ENCODE measurements around the gene RFPL3. TPM values are rescaled to one million over a fixed set of nuclear protein-coding genes. Genes with fewer than 3 reads are reported as not detected.
"Not testable (repeated sequence)": the region's sequence is repeated elsewhere in the genome, so short reads cannot be mapped to it uniquely, and the experiment has no call there.

Gene RFPL3
- total RNA-seq, 1 donor from 2014 or later, result not detected

DNA sequence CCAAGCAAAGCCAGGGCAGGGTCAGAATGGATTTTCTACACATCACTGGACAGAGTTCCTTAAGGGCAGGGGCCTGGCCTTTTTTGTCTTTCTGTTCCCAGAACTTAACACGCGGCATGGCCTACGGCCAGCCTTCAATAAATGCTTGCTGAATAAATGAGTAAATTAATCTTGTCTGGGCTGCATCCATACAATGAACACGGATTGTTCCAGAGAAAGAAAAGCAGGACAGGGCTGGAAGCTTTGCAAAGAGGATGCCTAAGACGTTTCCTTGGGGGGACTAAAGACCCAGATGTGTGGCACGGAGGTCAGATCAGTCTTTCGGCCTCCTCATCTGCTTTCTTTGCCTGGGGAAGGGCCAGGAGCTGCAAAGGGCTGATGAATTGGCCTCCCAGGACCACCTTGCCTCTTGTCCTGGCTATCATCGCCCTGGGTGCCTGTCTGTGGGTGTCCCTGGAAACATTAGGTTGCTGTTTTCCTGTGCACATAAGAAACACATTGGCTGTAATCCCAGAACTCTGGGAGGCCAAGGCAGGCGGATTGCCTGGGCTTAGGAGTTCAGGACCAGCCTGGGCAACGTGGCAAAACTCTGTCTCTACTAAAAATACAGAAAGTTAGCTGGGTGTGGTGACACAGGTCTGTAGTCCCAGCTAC is 20.8 kb upstream of the RFPL3 start:
- no peak overlapping the region for H3K4me2 ChIP-seq (ENCODE audit: low read length)
- H3K27me3 ChIP-seq (ENCODE audit: insufficient read depth, low read length), result no peaks in the 10 kb centered on the region
- Mint-ChIP-seq H3K27me3 (ENCODE audit: low read depth, unreplicated experiment) (peaks cover 45% of the 10 kb centered on the region), H3K4me3 (ENCODE audit: unreplicated experiment) (no peak overlapping the region), H3K4me1 (ENCODE audit: low read depth, unreplicated experiment) (no peaks in the 10 kb centered on the region), H3K36me3 (ENCODE audit: low read depth, unreplicated experiment) (no peaks in the 10 kb centered on the region), H3K9me3 (ENCODE audit: unreplicated experiment) (peaks cover 6% of the 10 kb centered on the region), H3K27ac (ENCODE audit: unreplicated experiment) (no peak overlapping the region)
- no peaks in the 10 kb centered on the region for H3K4me1 ChIP-seq (ENCODE audit: insufficient read depth, low read length)
- DNase-seq (ENCODE audit: low read depth) (no peak), FAIRE-seq (no peak)
- no peak for TF ChIP-seq EZH2 (IDR thresholded peaks at IDR 0.05; ENCODE audit: insufficient read depth, low read length)
- TF ChIP-seq, protein P1, sequence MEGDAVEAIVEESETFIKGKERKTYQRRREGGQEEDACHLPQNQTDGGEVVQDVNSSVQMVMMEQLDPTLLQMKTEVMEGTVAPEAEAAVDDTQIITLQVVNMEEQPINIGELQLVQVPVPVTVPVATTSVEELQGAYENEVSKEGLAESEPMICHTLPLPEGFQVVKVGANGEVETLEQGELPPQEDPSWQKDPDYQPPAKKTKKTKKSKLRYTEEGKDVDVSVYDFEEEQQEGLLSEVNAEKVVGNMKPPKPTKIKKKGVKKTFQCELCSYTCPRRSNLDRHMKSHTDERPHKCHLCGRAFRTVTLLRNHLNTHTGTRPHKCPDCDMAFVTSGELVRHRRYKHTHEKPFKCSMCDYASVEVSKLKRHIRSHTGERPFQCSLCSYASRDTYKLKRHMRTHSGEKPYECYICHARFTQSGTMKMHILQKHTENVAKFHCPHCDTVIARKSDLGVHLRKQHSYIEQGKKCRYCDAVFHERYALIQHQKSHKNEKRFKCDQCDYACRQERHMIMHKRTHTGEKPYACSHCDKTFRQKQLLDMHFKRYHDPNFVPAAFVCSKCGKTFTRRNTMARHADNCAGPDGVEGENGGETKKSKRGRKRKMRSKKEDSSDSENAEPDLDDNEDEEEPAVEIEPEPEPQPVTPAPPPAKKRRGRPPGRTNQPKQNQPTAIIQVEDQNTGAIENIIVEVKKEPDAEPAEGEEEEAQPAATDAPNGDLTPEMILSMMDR (IDR thresholded peaks at IDR 0.05; ENCODE audit: insufficient read depth, low read depth, low read length), result no peak
- H3K27ac ChIP-seq (ENCODE audit: low read depth, low read length), result no peak overlapping the region
- H3K9ac ChIP-seq (ENCODE audit: low read length), result no peak overlapping the region
- no peaks in the 10 kb centered on the region for H4K20me1 ChIP-seq (ENCODE audit: insufficient read depth, low read length)
- no peak overlapping the region for H3K4me3 ChIP-seq (ENCODE audit: insufficient read depth, low read depth, low read length)
- no peaks in the 10 kb centered on the region for H3K36me3 ChIP-seq (ENCODE audit: insufficient read depth, low read length)
- no peak overlapping the region for H2AFZ ChIP-seq (ENCODE audit: low read depth, low read length)
- no peaks in the 10 kb centered on the region for H3K9me3 ChIP-seq (ENCODE audit: insufficient read depth, low read depth, low read length)
- no peaks in the 10 kb centered on the region for H3K79me2 ChIP-seq (ENCODE audit: insufficient read depth, low read length)

DNA sequence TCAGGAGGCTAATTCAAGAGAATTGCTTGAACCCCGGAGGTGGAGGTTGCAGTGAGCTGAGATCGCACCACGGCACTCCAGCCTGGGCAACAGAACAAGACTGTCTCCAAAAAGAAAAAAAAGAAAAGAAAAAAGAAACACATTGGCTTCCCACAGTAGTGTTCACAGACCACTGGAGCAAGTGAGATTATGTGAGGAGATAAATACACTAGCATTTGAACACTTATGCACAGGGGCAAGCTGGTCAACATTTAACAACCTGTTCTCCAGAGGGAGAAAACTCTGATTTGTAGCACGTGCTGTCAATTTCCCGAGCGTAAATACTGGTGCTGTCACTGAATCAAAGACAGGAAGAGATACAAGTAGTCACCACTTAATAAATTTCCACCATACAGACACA is 20.2 kb upstream of the RFPL3 start:
- not testable (repeated sequence) for H3K36me3 ChIP-seq (ENCODE audit: insufficient read depth, low read length); H3K9me3 ChIP-seq (ENCODE audit: insufficient read depth, low read depth, low read length); H3K4me1 ChIP-seq (ENCODE audit: insufficient read depth, low read length); H3K36me3 Mint-ChIP-seq (ENCODE audit: low read depth, unreplicated experiment); H3K4me3 Mint-ChIP-seq (ENCODE audit: unreplicated experiment); H3K27ac Mint-ChIP-seq (ENCODE audit: unreplicated experiment); H3K4me1 Mint-ChIP-seq (ENCODE audit: low read depth, unreplicated experiment); DNase-seq (ENCODE audit: low read depth); H4K20me1 ChIP-seq (ENCODE audit: insufficient read depth, low read length); H2AFZ ChIP-seq (ENCODE audit: low read depth, low read length); H3K27ac ChIP-seq (ENCODE audit: low read depth, low read length); FAIRE-seq; H3K79me2 ChIP-seq (ENCODE audit: insufficient read depth, low read length); H3K4me2 ChIP-seq (ENCODE audit: low read length); H3K9ac ChIP-seq (ENCODE audit: low read length); H3K9me3 Mint-ChIP-seq (ENCODE audit: unreplicated experiment); H3K27me3 ChIP-seq (ENCODE audit: insufficient read depth, low read length); H3K4me3 ChIP-seq (ENCODE audit: insufficient read depth, low read depth, low read length)
- peaks cover 41% of the 10 kb centered on the region for H3K27me3 Mint-ChIP-seq (ENCODE audit: low read depth, unreplicated experiment)

DNA sequence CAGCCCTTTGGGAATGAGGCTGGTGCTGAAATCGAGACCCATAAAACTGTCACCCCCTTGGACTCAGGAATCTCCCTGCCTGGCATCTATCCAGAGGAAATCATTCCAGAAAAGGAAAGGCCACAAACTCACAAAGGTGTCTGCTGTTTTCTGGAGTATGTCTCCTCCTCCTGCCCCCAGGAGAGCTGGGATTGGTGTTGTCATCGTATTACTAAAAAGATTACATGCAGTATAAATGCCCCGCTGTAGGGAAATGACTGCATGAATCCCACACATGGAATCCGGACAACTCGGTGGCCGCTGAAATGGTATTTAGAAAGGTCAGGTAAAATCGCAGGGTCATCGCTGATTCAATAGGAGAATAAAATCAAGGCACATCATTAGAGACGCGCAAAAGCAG is 18.9 kb upstream of the RFPL3 start:
- Histone ChIP-seq H3K36me3 (ENCODE audit: insufficient read depth, low read length) (no peaks in the 10 kb centered on the region), H3K4me3 (ENCODE audit: insufficient read depth, low read depth, low read length) (no peak overlapping the region), H3K27ac (ENCODE audit: low read depth, low read length) (no peak overlapping the region), H3K9ac (ENCODE audit: low read length) (no peak overlapping the region), H4K20me1 (ENCODE audit: insufficient read depth, low read length) (no peaks in the 10 kb centered on the region), H2AFZ (ENCODE audit: low read depth, low read length) (no peak overlapping the region), H3K4me1 (ENCODE audit: insufficient read depth, low read length) (no peaks in the 10 kb centered on the region), H3K79me2 (ENCODE audit: insufficient read depth, low read length) (no peaks in the 10 kb centered on the region), H3K27me3 (ENCODE audit: insufficient read depth, low read length) (no peaks in the 10 kb centered on the region), H3K4me2 (ENCODE audit: low read length) (no peak overlapping the region), H3K9me3 (ENCODE audit: insufficient read depth, low read depth, low read length) (no peaks in the 10 kb centered on the region)
- DNase-seq (ENCODE audit: low read depth) (no peak), FAIRE-seq (no peak)
- H3K4me1 Mint-ChIP-seq (ENCODE audit: low read depth, unreplicated experiment), result no peaks in the 10 kb centered on the region
- TF ChIP-seq, protein P1 (IDR thresholded peaks at IDR 0.05; ENCODE audit: insufficient read depth, low read depth, low read length), result no peak
- TF ChIP-seq EZH2 (IDR thresholded peaks at IDR 0.05; ENCODE audit: insufficient read depth, low read length), result no peak
- peaks cover 37% of the 10 kb centered on the region for H3K27me3 Mint-ChIP-seq (ENCODE audit: low read depth, unreplicated experiment)
- H3K36me3 Mint-ChIP-seq (ENCODE audit: low read depth, unreplicated experiment), result no peaks in the 10 kb centered on the region
- no peak overlapping the region for H3K27ac Mint-ChIP-seq (ENCODE audit: unreplicated experiment)
- no peak overlapping the region for H3K4me3 Mint-ChIP-seq (ENCODE audit: unreplicated experiment)
- H3K9me3 Mint-ChIP-seq (ENCODE audit: unreplicated experiment), result peaks cover 6% of the 10 kb centered on the region
